CD4-positive, alpha-beta T cell (primary cell): ENCODE data around the gene ATP4B. TPM values are rescaled to one million over a fixed set of nuclear protein-coding genes. Genes with fewer than 3 reads are reported as not detected.
A peak's percentile ranks its signal among the peaks of the same experiment; 100 is the strongest.

ENCODE experiments used
- ATAC-seq: fragments of 200-7000 bp; cut with Tn5 transposase; one replicate; pipeline ENCODE4 v1.10.0; 2022; ENCODE audit warnings: mild to moderate bottlenecking; ENCODE audit not compliant: poor library complexity
- CTCF ChIA-PET: fragments of 350-600 bp; sonication (Branson Sonifier 250); formaldehyde crosslinking; loops from one replicate; lab custom pipeline; 2021; ENCODE audit warnings: antibody characterized with exemption, inconsistent platforms; lab: Charles Lee
- POLR2A ChIA-PET: fragments of 350-600 bp; sonication (Branson Sonifier 250); formaldehyde crosslinking; loops from one replicate; lab custom pipeline; 2021; ENCODE audit warnings: antibody characterized with exemption, inconsistent platforms; lab: Charles Lee
- DNase-seq, 14 experiments: peaks; one replicate each; pipeline ENCODE4 v3.0.0-alpha.2; 2013 to 2020; ENCODE audit warnings: mixed read lengths in 2 of 14
- H3K27ac ChIP-seq, 2 donors: one replicate each; pipeline versions ENCODE4 v1.5.1 to v1.7.0; 2013; ENCODE audit warnings: low read length in 2 of 2, low read depth in 1 of 2, mild to moderate bottlenecking in 1 of 2
- H3K27me3 ChIP-seq, 2 experiments: 1 replicate in 1 of 2; 2 replicates in 1 of 2; pipeline versions ENCODE4 v1.6.1 to v1.7.0; 2013; ENCODE audit warnings: low read length in 2 of 2, control low read depth in 1 of 2, mild to moderate bottlenecking in 1 of 2, moderate library complexity in 1 of 2; ENCODE audit not compliant: insufficient read depth in 2 of 2, control insufficient read depth in 1 of 2
- H3K36me3 ChIP-seq: one replicate; pipeline ENCODE4 v1.6.1; 2013; ENCODE audit warnings: low read length, control low read depth; ENCODE audit not compliant: insufficient read depth
- H3K4me1 ChIP-seq: one replicate; pipeline ENCODE4 v1.6.1; 2013; ENCODE audit warnings: low read length, control low read depth; ENCODE audit not compliant: insufficient read depth
- H3K4me3 ChIP-seq: one replicate; pipeline ENCODE4 v1.5.1; 2013; ENCODE audit warnings: mild to moderate bottlenecking, low read length, moderate library complexity
- H3K9me3 ChIP-seq, 2 experiments: 1 replicate in 1 of 2; 2 replicates in 1 of 2; pipeline versions ENCODE4 v1.6.1 to v1.7.0; 2013; ENCODE audit warnings: low read length in 2 of 2, mild to moderate bottlenecking in 2 of 2, control low read depth in 1 of 2, moderate library complexity in 1 of 2; ENCODE audit not compliant: control insufficient read depth in 1 of 2, insufficient read depth in 1 of 2
- H3K27ac Mint-ChIP-seq: one replicate; pipeline ENCODE4 v1.8.0; 2020; ENCODE audit warnings: mixed read lengths
- H3K27me3 Mint-ChIP-seq: one replicate; pipeline ENCODE4 v1.8.0; 2021; ENCODE audit warnings: mixed read lengths
- H3K36me3 Mint-ChIP-seq: one replicate; pipeline ENCODE4 v1.8.0; 2021; ENCODE audit warnings: low read depth, mixed read lengths
- H3K4me1 Mint-ChIP-seq: one replicate; pipeline ENCODE4 v1.8.0; 2021; ENCODE audit warnings: low read depth, mixed read lengths
- H3K4me3 Mint-ChIP-seq: one replicate; pipeline ENCODE4 v1.8.0; 2020; ENCODE audit warnings: mild to moderate bottlenecking, mixed read lengths
- H3K9me3 Mint-ChIP-seq: one replicate; pipeline ENCODE4 v1.8.0; 2020; ENCODE audit warnings: mixed read lengths
- intact Hi-C, 2 experiments: fragments of 100-400 bp; cut with DNase I in 1 of 2; cut with micrococcal nuclease in 1 of 2; formaldehyde crosslinking; loops; one replicate each; pipeline versions ENCODE4 v1.15.1 to v1.9.0; 2023 to 2025; cut with DNase I, micrococcal nuclease
- total RNA-seq, 174 experiments: library from RNA in 2 of 174; stranded (reverse) in 2 of 174; gene quantifications; one replicate each; pipeline ENCODE4 v1.2.3 and lab custom pipeline; 2021 to 2026
- TF ChIP-seq, protein P1 (sequence below): fragments of 200-600 bp; IDR thresholded peaks from one replicate; pipeline ENCODE4 v1.8.0; 2022; ENCODE audit warnings: antibody characterized with exemption, mild to moderate bottlenecking

ATP4B gene
- total RNA-seq, 2 experiments from 2014 or later: not detected

GRCh38 chr13:113605866-113606438 is 52.0 kb downstream of the ATP4B start:
- POLR2A ChIA-PET: no interaction called here
- H3K4me3 Mint-ChIP-seq: no peak overlapping the region

DNA sequence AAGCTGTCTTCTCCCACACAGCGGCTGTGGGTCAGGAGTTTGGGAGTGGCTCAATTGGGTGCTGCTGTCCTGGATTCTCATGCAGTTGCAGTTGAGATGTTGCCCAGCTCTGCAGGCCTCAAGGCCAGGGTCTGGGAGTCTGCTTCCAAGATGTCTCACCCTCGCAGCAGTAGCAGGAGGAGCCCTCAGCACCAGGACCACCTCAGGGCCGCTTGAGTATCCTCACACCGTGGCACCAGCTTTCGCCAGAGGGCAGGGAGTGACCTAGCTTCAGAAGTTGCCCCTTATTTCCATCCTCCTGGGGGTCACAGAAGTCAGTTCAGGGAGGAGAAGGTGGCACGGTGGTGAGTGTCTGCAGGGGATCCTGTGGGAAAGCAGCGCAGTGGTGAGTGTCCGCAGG is 52.5 kb downstream of the ATP4B start:
- H3K9me3 Mint-ChIP-seq: no peaks in the 10 kb centered on the region
- TF ChIP-seq, protein P1, sequence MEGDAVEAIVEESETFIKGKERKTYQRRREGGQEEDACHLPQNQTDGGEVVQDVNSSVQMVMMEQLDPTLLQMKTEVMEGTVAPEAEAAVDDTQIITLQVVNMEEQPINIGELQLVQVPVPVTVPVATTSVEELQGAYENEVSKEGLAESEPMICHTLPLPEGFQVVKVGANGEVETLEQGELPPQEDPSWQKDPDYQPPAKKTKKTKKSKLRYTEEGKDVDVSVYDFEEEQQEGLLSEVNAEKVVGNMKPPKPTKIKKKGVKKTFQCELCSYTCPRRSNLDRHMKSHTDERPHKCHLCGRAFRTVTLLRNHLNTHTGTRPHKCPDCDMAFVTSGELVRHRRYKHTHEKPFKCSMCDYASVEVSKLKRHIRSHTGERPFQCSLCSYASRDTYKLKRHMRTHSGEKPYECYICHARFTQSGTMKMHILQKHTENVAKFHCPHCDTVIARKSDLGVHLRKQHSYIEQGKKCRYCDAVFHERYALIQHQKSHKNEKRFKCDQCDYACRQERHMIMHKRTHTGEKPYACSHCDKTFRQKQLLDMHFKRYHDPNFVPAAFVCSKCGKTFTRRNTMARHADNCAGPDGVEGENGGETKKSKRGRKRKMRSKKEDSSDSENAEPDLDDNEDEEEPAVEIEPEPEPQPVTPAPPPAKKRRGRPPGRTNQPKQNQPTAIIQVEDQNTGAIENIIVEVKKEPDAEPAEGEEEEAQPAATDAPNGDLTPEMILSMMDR: no peak
- DNase-seq: no peak
- H3K4me3 Mint-ChIP-seq: no peak overlapping the region
- ChIA-PET CTCF (no interaction called here), POLR2A (no interaction called here)
- Histone ChIP-seq H3K4me3 (no peak overlapping the region), H3K4me1 (no peaks in the 10 kb centered on the region), H3K36me3 (no peaks in the 10 kb centered on the region), H3K9me3 (peaks cover 0 to 5% of the 10 kb centered on the region in 2 experiments), H3K27me3 (no peaks in the 10 kb centered on the region), H3K27ac (no peak overlapping the region)
- H3K36me3 Mint-ChIP-seq: peaks cover 7% of the 10 kb centered on the region
- H3K27me3 Mint-ChIP-seq: no peaks in the 10 kb centered on the region
- peaks cover 5% of the 10 kb centered on the region for H3K4me1 Mint-ChIP-seq
- ATAC-seq: no peak
- H3K27ac Mint-ChIP-seq: no peak overlapping the region
- intact Hi-C loops: no loop called here

More at GRCh38 chr13:113605866-113606438, 52.0 kb downstream of the ATP4B start:
- Mint-ChIP-seq H3K36me3 (peaks cover 11% of the 10 kb centered on the region), H3K27ac (peak overlapping the region; percentile 17), H3K4me1 (peaks cover 5% of the 10 kb centered on the region), H3K9me3 (no peaks in the 10 kb centered on the region), H3K27me3 (no peaks in the 10 kb centered on the region)
- Histone ChIP-seq H3K27ac (no peak overlapping the region), H3K4me1 (no peaks in the 10 kb centered on the region), H3K4me3 (no peak overlapping the region), H3K9me3 (peaks cover 0 to 4% of the 10 kb centered on the region in 2 experiments), H3K27me3 (no peaks in the 10 kb centered on the region), H3K36me3 (no peaks in the 10 kb centered on the region)
- no peak for DNase-seq
- intact Hi-C loops: no loop called here
- TF ChIP-seq, protein P1: no peak
- no peak for ATAC-seq
- CTCF ChIA-PET: no interaction called here

DNA sequence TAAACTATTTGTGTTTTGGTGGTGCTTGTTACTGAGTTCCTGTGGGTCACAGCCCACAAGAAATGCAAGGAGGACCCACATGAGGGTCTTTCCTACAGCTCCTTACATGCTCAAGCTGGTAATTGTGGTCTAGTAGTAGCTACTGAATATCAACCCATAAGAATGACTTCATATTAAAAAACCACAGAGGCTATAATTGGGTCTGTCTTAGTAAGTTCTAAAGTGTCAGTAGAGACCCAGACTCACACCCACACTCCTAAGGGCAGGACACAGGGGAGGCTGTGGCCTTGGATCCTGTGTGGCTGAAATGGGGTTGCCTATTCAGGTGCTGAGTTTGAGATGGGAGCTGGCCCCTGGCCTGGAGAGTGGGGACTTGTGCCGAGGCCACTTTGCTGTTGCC is 53.8 kb downstream of the ATP4B start:
- CTCF ChIA-PET: no interaction called here
- DNase-seq (no peak), ATAC-seq (no peak)
- TF ChIP-seq, protein P1: no peak
- H3K9me3 Mint-ChIP-seq: no peaks in the 10 kb centered on the region
- no peak overlapping the region for H3K27ac Mint-ChIP-seq
- Histone ChIP-seq H3K27ac (no peak overlapping the region), H3K4me1 (no peaks in the 10 kb centered on the region), H3K9me3 (peaks cover 0 to 18% of the 10 kb centered on the region in 2 experiments), H3K27me3 (no peaks in the 10 kb centered on the region), H3K4me3 (no peak overlapping the region), H3K36me3 (peaks cover 5% of the 10 kb centered on the region)
- POLR2A ChIA-PET: no interaction called here
- H3K27me3 Mint-ChIP-seq: no peaks in the 10 kb centered on the region
- intact Hi-C loops: no loop called here
- H3K4me3 Mint-ChIP-seq: no peak overlapping the region
- peaks cover 14% of the 10 kb centered on the region for H3K36me3 Mint-ChIP-seq
- H3K4me1 Mint-ChIP-seq: peaks cover 5% of the 10 kb centered on the region
